ENCODE data around the gene CPNE4. TPM values are rescaled to one million over a fixed set of nuclear protein-coding genes. Genes with fewer than 3 reads are reported as not detected.

CPNE4 gene
- total and polyA plus RNA-seq, 8 donors: 0.15 to 8.9 (median 1.7) TPM

- no peaks in the 10 kb centered on the region for H3K27me3 ChIP-seq
- TF ChIP-seq POLR2AphosphoS5 (IDR thresholded peaks at IDR 0.05): no peak
- TF ChIP-seq POLR2A (IDR thresholded peaks at IDR 0.05): no peak
- WGBS, 5 donors: 37 to 51% (median 48%) methylated on average over 2 of the region's 2 CpGs
Observed at GRCh38 chr3:131619821-131620220, 415.0 kb downstream of the CPNE4 start.

GRCh38 chr3:131616719-131617118 lies 418.1 kb downstream of the CPNE4 start:
- no peak overlapping the region for H3K4me3 ChIP-seq
- intact Hi-C loops (cut with DNase I; ENCODE audit: low total_unique reads): no loop called here
- H3K27ac ChIP-seq: no peak overlapping the region
- H3K36me3 ChIP-seq: no peaks in the 10 kb centered on the region
- no peak for DNase-seq
- no peaks in the 10 kb centered on the region for H3K4me1 ChIP-seq
- no peaks in the 10 kb centered on the region for H3K9me3 ChIP-seq
- no peak for TF ChIP-seq EP300 (IDR thresholded peaks at IDR 0.05)
- no peaks in the 10 kb centered on the region for H3K27me3 ChIP-seq
- WGBS, 5 donors: 64 to 82% (median 76%) methylated on average over 3 of the region's 3 CpGs

More at GRCh38 chr3:131619821-131620220, 415.0 kb downstream of the CPNE4 start:
- no peak for DNase-seq
- Histone ChIP-seq H3K4me1 (no peaks in the 10 kb centered on the region), H3K36me3 (no peaks in the 10 kb centered on the region), H3K9me3 (no peaks in the 10 kb centered on the region), H3K4me3 (no peak overlapping the region), H3K27ac (no peak overlapping the region)
- intact Hi-C loops (cut with DNase I; ENCODE audit: low total_unique reads): no loop called here

- no peak overlapping the region for H3K4me3 ChIP-seq
- H3K4me1 ChIP-seq: no peaks in the 10 kb centered on the region
- intact Hi-C loops (cut with DNase I; ENCODE audit: low total_unique reads): no loop called here
- H3K36me3 ChIP-seq: no peaks in the 10 kb centered on the region
- H3K27ac ChIP-seq: no peak overlapping the region
- H3K9me3 ChIP-seq: no peaks in the 10 kb centered on the region
- no peak for DNase-seq
- no peak for TF ChIP-seq POLR2A (IDR thresholded peaks at IDR 0.05)
- 84 to 94% (median 88%) methylated on average over 1 of the region's 1 CpG for WGBS, 5 donors
- no peaks in the 10 kb centered on the region for H3K27me3 ChIP-seq
Observed at GRCh38 chr3:131612745-131613144, 422.1 kb downstream of the CPNE4 start.

- Histone ChIP-seq H3K4me1 (no peaks in the 10 kb centered on the region), H3K9me3 (no peaks in the 10 kb centered on the region), H3K27me3 (no peaks in the 10 kb centered on the region), H3K4me3 (no peak overlapping the region), H3K27ac (no peak overlapping the region), H3K36me3 (no peaks in the 10 kb centered on the region)
- DNase-seq: no peak
- TF ChIP-seq CTCF (IDR thresholded peaks at IDR 0.05) (no peak), EP300 (IDR thresholded peaks at IDR 0.05) (no peak), POLR2AphosphoS5 (IDR thresholded peaks at IDR 0.05) (no peak)
- intact Hi-C loops (cut with DNase I; ENCODE audit: low total_unique reads): no loop called here
Observed at GRCh38 chr3:131610174-131610573, 424.6 kb downstream of the CPNE4 start.

- no peaks in the 10 kb centered on the region for H3K27me3 ChIP-seq
- no peaks in the 10 kb centered on the region for H3K36me3 ChIP-seq
- H3K4me3 ChIP-seq: no peak overlapping the region
- intact Hi-C loops (cut with DNase I; ENCODE audit: low total_unique reads): no loop called here
- no peak overlapping the region for H3K27ac ChIP-seq
- H3K9me3 ChIP-seq: no peaks in the 10 kb centered on the region
- no peaks in the 10 kb centered on the region for H3K4me1 ChIP-seq
- DNase-seq: no peak
- TF ChIP-seq EP300 (IDR thresholded peaks at IDR 0.05) (no peak), POLR2AphosphoS5 (IDR thresholded peaks at IDR 0.05) (no peak), POLR2A (IDR thresholded peaks at IDR 0.05) (no peak), CTCF (IDR thresholded peaks at IDR 0.05) (no peak)
Observed at GRCh38 chr3:131608741-131609140, 426.1 kb downstream of the CPNE4 start.

- no peaks in the 10 kb centered on the region for H3K36me3 ChIP-seq
- no peaks in the 10 kb centered on the region for H3K9me3 ChIP-seq
- intact Hi-C loops (cut with DNase I; ENCODE audit: low total_unique reads): no loop called here
- H3K27me3 ChIP-seq: no peaks in the 10 kb centered on the region
- WGBS, 5 donors: 84 to 93% (median 89%) methylated on average over 1 of the region's 1 CpG
- DNase-seq: no peak
- TF ChIP-seq POLR2AphosphoS5 (IDR thresholded peaks at IDR 0.05): no peak
- TF ChIP-seq POLR2A (IDR thresholded peaks at IDR 0.05): no peak
- TF ChIP-seq EP300 (IDR thresholded peaks at IDR 0.05): no peak
- no peak for TF ChIP-seq CTCF (IDR thresholded peaks at IDR 0.05)
- no peak overlapping the region for H3K4me3 ChIP-seq
- no peaks in the 10 kb centered on the region for H3K4me1 ChIP-seq
- H3K27ac ChIP-seq: no peak overlapping the region
Observed at GRCh38 chr3:131608296-131608695, 426.5 kb downstream of the CPNE4 start.

All from stomach (tissue), 9 donors.